ENCODE measurements around the gene RPS13.
"Not testable (repeated sequence)": the region's sequence is repeated elsewhere in the genome, so short reads cannot be mapped to it uniquely, and the experiment has no call there.

RPS13 gene

DNA sequence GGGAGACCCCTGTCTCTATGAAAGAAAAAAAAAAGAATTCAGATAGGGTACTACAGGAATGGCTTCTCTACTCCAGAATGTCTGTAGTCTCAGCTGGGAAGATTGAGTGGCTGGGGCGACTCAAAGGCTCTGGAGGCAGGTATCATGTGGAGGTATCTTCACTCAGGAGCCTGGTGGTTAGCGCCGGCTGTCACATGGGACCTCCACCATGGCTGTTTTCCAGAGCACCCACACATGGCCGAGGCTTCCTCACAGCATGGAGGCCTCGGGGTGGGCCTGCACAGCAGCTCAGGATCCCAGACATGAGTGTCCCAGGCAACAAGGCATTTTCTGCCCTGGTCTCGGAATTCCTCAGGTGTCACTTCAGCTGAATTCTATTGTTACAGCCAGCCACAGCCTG lies 10.1 kb downstream of the RPS13 start:
- Histone ChIP-seq H3K79me2 (ENCODE audit: insufficient read depth, low read depth) (no peaks in the 10 kb centered on the region), H4K20me1 (ENCODE audit: insufficient read depth) (no peaks in the 10 kb centered on the region), H2AFZ (ENCODE audit: low read depth) (no peak overlapping the region), H3K27ac (no peak overlapping the region), H3K27me3 (ENCODE audit: insufficient read depth, low read depth) (no peaks in the 10 kb centered on the region), H3K36me3 (ENCODE audit: insufficient read depth) (no peaks in the 10 kb centered on the region), H3K4me1 (ENCODE audit: low read depth, poor library complexity, severe bottlenecking) (no peaks in the 10 kb centered on the region), H3K4me3 (IDR thresholded peaks at IDR 0.05; ENCODE audit: insufficient read depth, low read depth, low read length) (no peak overlapping the region), H3K9ac (no peak overlapping the region), H3K4me2 (no peak overlapping the region)
- TF ChIP-seq, protein P1, sequence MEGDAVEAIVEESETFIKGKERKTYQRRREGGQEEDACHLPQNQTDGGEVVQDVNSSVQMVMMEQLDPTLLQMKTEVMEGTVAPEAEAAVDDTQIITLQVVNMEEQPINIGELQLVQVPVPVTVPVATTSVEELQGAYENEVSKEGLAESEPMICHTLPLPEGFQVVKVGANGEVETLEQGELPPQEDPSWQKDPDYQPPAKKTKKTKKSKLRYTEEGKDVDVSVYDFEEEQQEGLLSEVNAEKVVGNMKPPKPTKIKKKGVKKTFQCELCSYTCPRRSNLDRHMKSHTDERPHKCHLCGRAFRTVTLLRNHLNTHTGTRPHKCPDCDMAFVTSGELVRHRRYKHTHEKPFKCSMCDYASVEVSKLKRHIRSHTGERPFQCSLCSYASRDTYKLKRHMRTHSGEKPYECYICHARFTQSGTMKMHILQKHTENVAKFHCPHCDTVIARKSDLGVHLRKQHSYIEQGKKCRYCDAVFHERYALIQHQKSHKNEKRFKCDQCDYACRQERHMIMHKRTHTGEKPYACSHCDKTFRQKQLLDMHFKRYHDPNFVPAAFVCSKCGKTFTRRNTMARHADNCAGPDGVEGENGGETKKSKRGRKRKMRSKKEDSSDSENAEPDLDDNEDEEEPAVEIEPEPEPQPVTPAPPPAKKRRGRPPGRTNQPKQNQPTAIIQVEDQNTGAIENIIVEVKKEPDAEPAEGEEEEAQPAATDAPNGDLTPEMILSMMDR (conservative IDR thresholded peaks at IDR 0.05; ENCODE audit: low read depth, low read length), result no peak

- H3K4me1 ChIP-seq (ENCODE audit: low read depth, poor library complexity, severe bottlenecking), result no peaks in the 10 kb centered on the region
- H4K20me1 ChIP-seq (ENCODE audit: insufficient read depth), result no peaks in the 10 kb centered on the region
- TF ChIP-seq, protein P1 (conservative IDR thresholded peaks at IDR 0.05; ENCODE audit: low read depth, low read length), result no peak
- H3K4me3 ChIP-seq (IDR thresholded peaks at IDR 0.05; ENCODE audit: insufficient read depth, low read depth, low read length), result no peak overlapping the region
- no peak overlapping the region for H3K4me2 ChIP-seq
- H3K79me2 ChIP-seq (ENCODE audit: insufficient read depth, low read depth), result no peaks in the 10 kb centered on the region
- no peaks in the 10 kb centered on the region for H3K36me3 ChIP-seq (ENCODE audit: insufficient read depth)
- H3K9ac ChIP-seq, result no peak overlapping the region
- H2AFZ ChIP-seq (ENCODE audit: low read depth), result no peak overlapping the region
- no peak overlapping the region for H3K27ac ChIP-seq
- H3K27me3 ChIP-seq (ENCODE audit: insufficient read depth, low read depth), result no peaks in the 10 kb centered on the region
Measured at GRCh38 chr11:17066691-17067090, 10.8 kb downstream of the RPS13 start.

GRCh38 chr11:17063171-17064002 lies 14.1 kb downstream of the RPS13 start:
- H4K20me1 ChIP-seq (ENCODE audit: insufficient read depth), result no peaks in the 10 kb centered on the region
- no peak overlapping the region for H3K4me3 ChIP-seq (IDR thresholded peaks at IDR 0.05; ENCODE audit: insufficient read depth, low read depth, low read length)
- no peak overlapping the region for H2AFZ ChIP-seq (ENCODE audit: low read depth)
- H3K36me3 ChIP-seq (ENCODE audit: insufficient read depth), result no peaks in the 10 kb centered on the region
- H3K4me1 ChIP-seq (ENCODE audit: low read depth, poor library complexity, severe bottlenecking), result no peaks in the 10 kb centered on the region
- H3K9ac ChIP-seq, result no peak overlapping the region
- H3K4me2 ChIP-seq, result no peak overlapping the region
- no peaks in the 10 kb centered on the region for H3K27me3 ChIP-seq (ENCODE audit: insufficient read depth, low read depth)
- H3K79me2 ChIP-seq (ENCODE audit: insufficient read depth, low read depth), result no peaks in the 10 kb centered on the region
- H3K27ac ChIP-seq, result no peak overlapping the region
- TF ChIP-seq, protein P1 (conservative IDR thresholded peaks at IDR 0.05; ENCODE audit: low read depth, low read length), result peak; percentile 91

DNA sequence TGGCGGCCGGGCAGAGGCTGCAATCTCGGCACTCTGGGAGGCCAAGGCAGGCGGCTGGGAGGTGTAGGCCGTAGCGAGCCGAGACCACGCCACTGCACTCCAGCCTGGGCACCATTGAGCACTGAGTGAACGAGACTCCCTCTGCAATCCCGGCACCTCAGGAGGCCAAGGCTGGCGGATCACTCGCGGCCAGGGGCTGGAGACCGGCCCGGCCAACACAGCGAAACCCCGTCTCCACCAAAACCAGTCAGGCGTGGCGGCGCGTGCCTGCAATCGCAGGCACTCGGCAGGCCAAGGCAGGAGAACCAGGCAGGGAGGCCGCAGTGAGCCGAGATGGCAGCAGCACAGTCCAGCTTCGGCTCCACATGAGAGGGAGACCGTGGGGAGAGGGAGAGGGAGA lies 26.3 kb downstream of the RPS13 start:
- not testable (repeated sequence) for H3K9ac ChIP-seq; H3K36me3 ChIP-seq (ENCODE audit: insufficient read depth); H3K27ac ChIP-seq; H2AFZ ChIP-seq (ENCODE audit: low read depth); H3K27me3 ChIP-seq (ENCODE audit: insufficient read depth, low read depth); H3K4me3 ChIP-seq (IDR thresholded peaks at IDR 0.05; ENCODE audit: insufficient read depth, low read depth, low read length); H3K4me1 ChIP-seq (ENCODE audit: low read depth, poor library complexity, severe bottlenecking); H3K4me2 ChIP-seq; H3K79me2 ChIP-seq (ENCODE audit: insufficient read depth, low read depth); H4K20me1 ChIP-seq (ENCODE audit: insufficient read depth)

DNA sequence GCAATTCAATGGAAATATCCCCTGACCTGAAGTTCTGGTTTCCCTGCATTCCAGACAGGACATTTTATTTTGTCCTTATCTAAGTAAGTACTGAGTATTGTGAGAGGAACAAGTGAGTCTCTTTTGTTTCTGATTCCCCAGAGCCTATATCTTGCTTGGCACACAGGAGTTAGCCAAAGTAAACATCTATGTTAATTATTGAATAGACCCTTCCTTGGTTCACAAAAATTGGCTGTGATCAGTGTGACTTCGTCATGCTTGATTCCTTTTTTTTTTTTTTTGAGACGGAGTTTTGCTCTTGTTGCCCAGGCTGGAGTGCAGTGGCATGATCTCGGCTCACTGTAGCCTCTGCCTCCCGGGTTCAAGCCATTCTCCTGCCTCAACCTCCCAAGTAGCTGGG lies 29.0 kb downstream of the RPS13 start:
- H3K79me2 ChIP-seq (ENCODE audit: insufficient read depth, low read depth); H2AFZ ChIP-seq (ENCODE audit: low read depth); H3K4me2 ChIP-seq; H4K20me1 ChIP-seq (ENCODE audit: insufficient read depth); H3K27me3 ChIP-seq (ENCODE audit: insufficient read depth, low read depth); H3K4me3 ChIP-seq (IDR thresholded peaks at IDR 0.05; ENCODE audit: insufficient read depth, low read depth, low read length); H3K9ac ChIP-seq; H3K27ac ChIP-seq; H3K4me1 ChIP-seq (ENCODE audit: low read depth, poor library complexity, severe bottlenecking); H3K36me3 ChIP-seq (ENCODE audit: insufficient read depth): not testable (repeated sequence)
